Measurements from ENCODE around the gene SPCS3. TPM values are rescaled to one million over a fixed set of nuclear protein-coding genes. Genes with fewer than 3 reads are reported as not detected.

The SPCS3 gene
- total RNA-seq, result 10 to 100 TPM; 32.6 to 73.1 (median 57.5) TPM

- peak; percentile 88 for TF ChIP-seq POLR2AphosphoS5 (IDR thresholded peaks at IDR 0.05)
- no peak for TF ChIP-seq EP300 (IDR thresholded peaks at IDR 0.05)
- TF ChIP-seq CTCF (IDR thresholded peaks at IDR 0.05), result no peak
- peak; percentile 93 to 96 for TF ChIP-seq POLR2A (IDR thresholded peaks at IDR 0.05)
- peak; percentile 98 for ATAC-seq
- Histone ChIP-seq H3K27me3 (no peaks in the 10 kb centered on the region), H3K36me3 (no peaks in the 10 kb centered on the region), H3K9me3 (no peaks in the 10 kb centered on the region), H3K27ac (peak within 1 kb of the TSS; percentile 90 to 99 (median 98)), H3K4me1 (peaks cover 6 to 50% (median 10%) of the 10 kb centered on the region in 3 donors), H3K4me3 (peak within 1 kb of the TSS; percentile 52 to 68)
- 0% methylated on average over 3 of the region's 94 CpGs; no CpG with 5 or more reads in 1 of the 2 donors for WGBS, 2 donors (ENCODE audit: low coverage in 1 of 2)
These were observed at the start of gene SPCS3 for GRCh38 chr4:176319704-176320339. SPCS3 (plus strand) TSS chr4:176319966; CDS start chr4:176320077, 111 bp downstream.

GRCh38 chr4:176270669-176271068 is 49.1 kb upstream of the SPCS3 start:
- TF ChIP-seq POLR2AphosphoS5 (IDR thresholded peaks at IDR 0.05), result peak; percentile 80
- TF ChIP-seq EP300 (IDR thresholded peaks at IDR 0.05), result no peak
- no peaks in the 10 kb centered on the region for H3K27me3 ChIP-seq
- peak overlapping the region; percentile 35 to 73 (median 47) for H3K27ac ChIP-seq
- 36 to 54% methylated on average over 3 to 5 of the region's 5 CpGs for WGBS, 2 donors (ENCODE audit: low coverage in 1 of 2)
- peak; percentile 68 for ATAC-seq
- no peaks in the 10 kb centered on the region for H3K9me3 ChIP-seq
- no peak overlapping the region for H3K4me3 ChIP-seq
- H3K4me1 ChIP-seq, result peaks cover 0 to 13% (median 0%) of the 10 kb centered on the region in 3 donors
- no peaks in the 10 kb centered on the region for H3K36me3 ChIP-seq

GRCh38 chr4:176271749-176272148 is 48.0 kb upstream of the SPCS3 start:
- no peak for ATAC-seq
- H3K27me3 ChIP-seq, result no peaks in the 10 kb centered on the region
- no peaks in the 10 kb centered on the region for H3K36me3 ChIP-seq
- H3K27ac ChIP-seq, result no peak overlapping the region
- H3K4me1 ChIP-seq, result peaks cover 0 to 18% (median 0%) of the 10 kb centered on the region in 3 donors
- H3K9me3 ChIP-seq, result no peaks in the 10 kb centered on the region
- no peak for TF ChIP-seq POLR2AphosphoS5 (IDR thresholded peaks at IDR 0.05)
- TF ChIP-seq EP300 (IDR thresholded peaks at IDR 0.05), result no peak
- TF ChIP-seq CTCF (IDR thresholded peaks at IDR 0.05), result no peak
- no peak for TF ChIP-seq POLR2A (IDR thresholded peaks at IDR 0.05)
- H3K4me3 ChIP-seq, result no peak overlapping the region
- WGBS, 2 donors (ENCODE audit: low coverage in 1 of 2), result 75 to 91% methylated on average over 3 of the region's 3 CpGs

- Histone ChIP-seq H3K27me3 (no peaks in the 10 kb centered on the region), H3K36me3 (no peaks in the 10 kb centered on the region), H3K27ac (no peak overlapping the region), H3K9me3 (no peaks in the 10 kb centered on the region), H3K4me1 (peaks cover 0 to 25% (median 0%) of the 10 kb centered on the region in 3 donors), H3K4me3 (no peak overlapping the region)
- 60 to 100% methylated on average over 2 to 3 of the region's 3 CpGs for WGBS, 2 donors (ENCODE audit: low coverage in 1 of 2)
- TF ChIP-seq POLR2AphosphoS5 (IDR thresholded peaks at IDR 0.05) (no peak), EP300 (IDR thresholded peaks at IDR 0.05) (no peak), CTCF (IDR thresholded peaks at IDR 0.05) (no peak), POLR2A (IDR thresholded peaks at IDR 0.05) (no peak)
- ATAC-seq, result no peak
These were observed 47.0 kb upstream of the SPCS3 start for GRCh38 chr4:176272799-176273198.

- 62 to 81% methylated on average over 4 of the region's 4 CpGs for WGBS, 2 donors (ENCODE audit: low coverage in 1 of 2)
- H3K4me3 ChIP-seq, result no peak overlapping the region
- no peak for TF ChIP-seq POLR2A (IDR thresholded peaks at IDR 0.05)
- no peak for TF ChIP-seq POLR2AphosphoS5 (IDR thresholded peaks at IDR 0.05)
- TF ChIP-seq CTCF (IDR thresholded peaks at IDR 0.05), result no peak
- no peak for TF ChIP-seq EP300 (IDR thresholded peaks at IDR 0.05)
- H3K9me3 ChIP-seq, result no peaks in the 10 kb centered on the region
- H3K27ac ChIP-seq, result peak overlapping the region in 1 of 4 donors; percentile 51
- ATAC-seq, result no peak
- H3K36me3 ChIP-seq, result no peaks in the 10 kb centered on the region
- peaks cover 0 to 25% (median 0%) of the 10 kb centered on the region in 3 donors for H3K4me1 ChIP-seq
- H3K27me3 ChIP-seq, result no peaks in the 10 kb centered on the region
These were observed 46.0 kb upstream of the SPCS3 start for GRCh38 chr4:176273736-176274135.
